ENCODE results near the gene ORC4.

Gene ORC4

GRCh38 chr2:147996828-147997227, 23.7 kb downstream of the ORC4 start:
- TF ChIP-seq GATA3 (IDR thresholded peaks at IDR 0.05; ENCODE audit: low read depth, low read length) (no peak), GATA2 (IDR thresholded peaks at IDR 0.05; ENCODE audit: low read depth, low read length) (no peak)

GRCh38 chr2:147989809-147990403, 30.6 kb downstream of the ORC4 start:
- TF ChIP-seq GATA3 (IDR thresholded peaks at IDR 0.05; ENCODE audit: low read depth, low read length) (no peak), GATA2 (IDR thresholded peaks at IDR 0.05; ENCODE audit: low read depth, low read length) (no peak)

- no peak for TF ChIP-seq GATA3 (IDR thresholded peaks at IDR 0.05; ENCODE audit: low read depth, low read length)
- no peak for TF ChIP-seq GATA2 (IDR thresholded peaks at IDR 0.05; ENCODE audit: low read depth, low read length)
These were observed 31.4 kb downstream of the ORC4 start for GRCh38 chr2:147989102-147989501.

GRCh38 chr2:147980940-147981528, 39.5 kb downstream of the ORC4 start:
- TF ChIP-seq GATA2 (IDR thresholded peaks at IDR 0.05; ENCODE audit: low read depth, low read length) (peak; percentile 50; the same call in 1 of the 2 replicates), GATA3 (IDR thresholded peaks at IDR 0.05; ENCODE audit: low read depth, low read length) (peak; percentile 58; the same call in 1 of the 2 replicates)

- TF ChIP-seq GATA2 (IDR thresholded peaks at IDR 0.05; ENCODE audit: low read depth, low read length) (no peak), GATA3 (IDR thresholded peaks at IDR 0.05; ENCODE audit: low read depth, low read length) (no peak)
These were observed 42.9 kb downstream of the ORC4 start for GRCh38 chr2:147977679-147978078.

- TF ChIP-seq GATA2 (IDR thresholded peaks at IDR 0.05; ENCODE audit: low read depth, low read length) (no peak), GATA3 (IDR thresholded peaks at IDR 0.05; ENCODE audit: low read depth, low read length) (no peak)
These were observed 44.4 kb downstream of the ORC4 start for GRCh38 chr2:147976102-147976501.

GRCh38 chr2:147968571-147968970, 52.0 kb downstream of the ORC4 start:
- TF ChIP-seq GATA3 (IDR thresholded peaks at IDR 0.05; ENCODE audit: low read depth, low read length) (no peak), GATA2 (IDR thresholded peaks at IDR 0.05; ENCODE audit: low read depth, low read length) (no peak)

- TF ChIP-seq GATA3 (IDR thresholded peaks at IDR 0.05; ENCODE audit: low read depth, low read length) (no peak), GATA2 (IDR thresholded peaks at IDR 0.05; ENCODE audit: low read depth, low read length) (no peak)
These were observed 68.4 kb downstream of the ORC4 start for GRCh38 chr2:147952118-147952517.

GRCh38 chr2:147945660-147946059, 74.9 kb downstream of the ORC4 start:
- TF ChIP-seq GATA2 (IDR thresholded peaks at IDR 0.05; ENCODE audit: low read depth, low read length), result no peak
- TF ChIP-seq GATA3 (IDR thresholded peaks at IDR 0.05; ENCODE audit: low read depth, low read length), result no peak

GRCh38 chr2:147939313-147939712, 81.2 kb downstream of the ORC4 start:
- TF ChIP-seq GATA3 (IDR thresholded peaks at IDR 0.05; ENCODE audit: low read depth, low read length), result no peak
- TF ChIP-seq GATA2 (IDR thresholded peaks at IDR 0.05; ENCODE audit: low read depth, low read length), result no peak

GRCh38 chr2:147937744-147938349, 82.7 kb downstream of the ORC4 start:
- TF ChIP-seq GATA2 (IDR thresholded peaks at IDR 0.05; ENCODE audit: low read depth, low read length) (no peak), GATA3 (IDR thresholded peaks at IDR 0.05; ENCODE audit: low read depth, low read length) (no peak)

GRCh38 chr2:147934881-147935620, 85.5 kb downstream of the ORC4 start:
- TF ChIP-seq GATA3 (IDR thresholded peaks at IDR 0.05; ENCODE audit: low read depth, low read length), result no peak

- TF ChIP-seq GATA2 (IDR thresholded peaks at IDR 0.05; ENCODE audit: low read depth, low read length) (no peak), GATA3 (IDR thresholded peaks at IDR 0.05; ENCODE audit: low read depth, low read length) (no peak)
These were observed 86.6 kb downstream of the ORC4 start for GRCh38 chr2:147933931-147934330.

- TF ChIP-seq GATA3 (IDR thresholded peaks at IDR 0.05; ENCODE audit: low read depth, low read length) (no peak), GATA2 (IDR thresholded peaks at IDR 0.05; ENCODE audit: low read depth, low read length) (no peak)
These were observed 93.4 kb downstream of the ORC4 start for GRCh38 chr2:147927053-147927588.
